Kidney tubule cell (primary cell): Measurements from ENCODE around the gene SEPHS1.

Experiments used
- DNase-seq: peaks from one replicate; pipeline ENCODE4 v3.0.0-alpha.2; 2018; ENCODE audit warnings: low spot score

The SEPHS1 gene

GRCh38 chr10:13328126-13328525, 20.0 kb downstream of the SEPHS1 start:
- DNase-seq, result no peak

DNA sequence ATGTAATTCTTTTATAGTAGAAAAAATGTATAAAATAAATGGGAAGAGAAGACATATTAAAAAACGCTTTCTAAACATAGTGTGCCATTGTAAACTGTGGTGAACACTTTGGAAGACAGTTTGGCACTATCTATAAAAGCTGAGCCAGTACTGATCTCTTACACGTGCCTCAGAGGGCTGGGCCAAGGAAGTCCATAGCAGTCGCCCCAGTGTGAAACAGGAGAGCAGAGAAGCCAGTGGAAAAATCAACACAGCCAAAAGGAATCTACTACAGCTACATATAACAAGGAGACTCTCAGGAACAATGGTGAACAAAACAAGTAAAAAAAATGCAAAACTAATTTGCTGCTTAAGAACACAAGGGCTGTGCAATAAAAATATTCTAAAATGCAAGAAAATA, 20.6 kb downstream of the SEPHS1 start:
- no peak for DNase-seq

DNA sequence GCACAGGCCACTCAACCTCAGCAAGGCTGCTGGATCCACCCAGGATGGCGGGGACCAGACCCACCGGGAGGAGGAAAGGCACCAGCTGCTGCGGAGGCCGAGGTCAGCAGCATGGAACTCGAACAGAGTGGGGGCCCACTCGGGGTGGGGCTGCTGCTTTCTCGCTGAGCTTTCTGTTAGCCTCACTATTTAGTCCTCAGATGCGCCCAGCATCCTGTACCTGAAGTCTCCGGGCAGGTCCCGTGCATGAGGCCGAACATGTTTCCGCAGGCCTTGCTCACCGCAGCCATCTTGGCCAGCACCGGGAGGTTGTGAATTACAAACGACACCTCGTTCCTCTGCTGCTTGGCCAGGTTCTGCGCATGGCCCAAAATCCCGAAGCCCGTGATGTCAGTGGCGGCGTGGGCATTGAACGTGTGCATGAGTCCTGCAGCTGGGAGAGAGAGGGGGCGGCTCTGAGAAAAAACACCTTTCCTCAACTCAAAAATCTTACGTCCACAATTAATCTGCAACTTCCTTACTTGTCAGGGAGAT, 25.4 kb downstream of the SEPHS1 start:
- DNase-seq, result no peak

- no peak for DNase-seq
Observed at GRCh38 chr10:13321576-13321975, 26.5 kb downstream of the SEPHS1 start.

DNA sequence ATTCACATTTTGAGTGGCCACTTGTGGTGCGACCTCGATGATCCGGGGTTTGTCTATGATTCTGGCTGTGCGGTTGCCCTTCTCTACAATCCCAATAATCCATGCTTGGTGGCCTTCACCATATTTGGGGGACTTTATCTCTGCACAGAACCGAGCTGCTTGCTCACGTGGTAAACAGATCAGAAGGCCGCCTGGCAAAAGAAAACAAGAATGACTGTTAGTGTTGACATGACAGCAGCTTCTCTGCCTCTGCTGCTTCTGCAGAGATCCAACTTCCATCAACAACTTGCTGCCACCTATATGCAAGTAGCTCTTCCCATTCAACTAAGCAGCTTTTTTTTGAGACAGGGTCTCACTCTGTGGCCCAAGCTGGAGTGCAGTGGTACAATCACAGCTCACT, 28.9 kb downstream of the SEPHS1 start:
- DNase-seq, result no peak

GRCh38 chr10:13317474-13317873, 30.6 kb downstream of the SEPHS1 start:
- no peak for DNase-seq

GRCh38 chr10:13316635-13317311, 31.3 kb downstream of the SEPHS1 start:
- no peak for DNase-seq

DNA sequence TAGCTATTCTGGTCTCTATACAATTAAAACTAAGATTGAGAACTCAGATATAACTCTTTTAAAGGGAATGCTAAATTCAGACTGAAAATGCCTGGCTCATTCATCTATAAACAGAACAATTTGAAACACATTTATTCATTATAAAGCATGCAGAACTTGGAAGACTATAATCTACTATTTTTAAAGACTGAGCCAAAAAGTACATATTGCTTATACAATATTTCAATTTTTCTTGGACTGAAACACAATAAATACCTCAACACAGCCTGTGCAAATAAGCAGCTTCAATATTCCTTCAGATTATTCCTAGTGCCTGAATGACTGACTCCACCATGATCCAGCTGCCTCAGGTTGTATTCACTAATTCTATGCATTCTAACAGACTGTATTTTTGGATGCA, 32.7 kb downstream of the SEPHS1 start:
- DNase-seq, result no peak

DNA sequence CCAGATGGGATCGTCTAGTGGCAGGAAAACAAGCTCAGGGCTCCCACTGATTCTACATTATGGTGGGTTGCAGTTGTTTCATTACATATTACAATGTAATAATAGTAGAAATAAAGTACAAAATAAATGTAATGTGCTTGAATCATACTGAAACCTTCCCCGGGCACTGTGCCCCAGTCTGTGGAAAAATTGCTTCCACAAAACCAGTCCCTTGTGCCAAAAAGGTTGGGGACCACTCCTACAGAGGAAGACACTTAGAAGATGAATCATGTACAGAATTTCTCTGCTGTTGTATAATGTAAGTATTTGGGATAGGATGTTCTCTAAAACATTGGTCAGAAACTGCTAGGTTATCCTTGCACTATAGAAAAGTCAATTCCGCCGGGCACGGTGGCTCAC, 36.9 kb downstream of the SEPHS1 start:
- DNase-seq, result no peak

GRCh38 chr10:13310518-13311176, 37.4 kb downstream of the SEPHS1 start:
- DNase-seq, result peak; percentile 53

DNA sequence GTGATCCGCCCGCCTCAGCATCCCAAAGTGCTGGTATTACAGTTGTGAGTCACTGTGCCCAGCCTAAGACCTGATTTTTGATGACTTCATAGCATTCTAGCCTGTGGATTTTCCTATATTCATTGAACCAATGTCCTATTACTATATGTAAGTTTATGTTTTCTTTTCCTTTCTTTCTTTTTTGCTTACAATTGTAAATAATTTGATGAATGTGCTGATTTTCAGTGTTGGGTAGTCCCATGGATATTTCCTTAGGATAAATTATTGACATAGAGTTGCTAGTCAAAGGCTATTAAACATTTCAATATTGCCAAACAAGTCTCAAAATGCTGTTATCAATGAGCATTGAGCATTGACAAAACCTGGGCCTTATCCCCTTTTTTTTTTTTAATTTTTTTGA, 38.3 kb downstream of the SEPHS1 start:
- DNase-seq, result no peak

- no peak for DNase-seq
Observed at GRCh38 chr10:13308096-13308495, 40.0 kb downstream of the SEPHS1 start.

DNA sequence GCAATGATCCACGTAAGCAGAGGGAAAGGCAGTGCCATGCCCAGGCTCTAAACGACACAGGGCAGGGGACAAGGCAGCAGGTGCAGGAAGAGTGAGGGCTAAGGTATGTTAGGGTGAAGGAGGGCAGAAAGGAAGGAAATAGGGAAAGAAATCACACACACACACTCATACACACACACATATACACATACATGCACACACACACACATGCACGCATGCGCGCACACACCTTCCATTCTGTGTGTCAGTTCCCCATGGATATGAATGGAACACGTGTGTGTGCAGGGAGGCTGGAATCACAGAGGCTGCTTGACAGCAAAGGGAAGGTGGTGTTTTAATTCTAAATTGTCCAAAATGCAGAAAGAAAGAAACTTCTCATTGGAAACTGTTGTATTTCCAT, 42.0 kb downstream of the SEPHS1 start:
- no peak for DNase-seq

- DNase-seq, result no peak
Observed at GRCh38 chr10:13302821-13303555, 45.1 kb downstream of the SEPHS1 start.

- DNase-seq, result peak; percentile 87
Observed at GRCh38 chr10:13299437-13300287, 48.4 kb downstream of the SEPHS1 start, which contains the start of gene PHYH. Gene PHYH (minus strand): TSS chr10:13300064. CDS start chr10:13300042, 22 bp downstream.

DNA sequence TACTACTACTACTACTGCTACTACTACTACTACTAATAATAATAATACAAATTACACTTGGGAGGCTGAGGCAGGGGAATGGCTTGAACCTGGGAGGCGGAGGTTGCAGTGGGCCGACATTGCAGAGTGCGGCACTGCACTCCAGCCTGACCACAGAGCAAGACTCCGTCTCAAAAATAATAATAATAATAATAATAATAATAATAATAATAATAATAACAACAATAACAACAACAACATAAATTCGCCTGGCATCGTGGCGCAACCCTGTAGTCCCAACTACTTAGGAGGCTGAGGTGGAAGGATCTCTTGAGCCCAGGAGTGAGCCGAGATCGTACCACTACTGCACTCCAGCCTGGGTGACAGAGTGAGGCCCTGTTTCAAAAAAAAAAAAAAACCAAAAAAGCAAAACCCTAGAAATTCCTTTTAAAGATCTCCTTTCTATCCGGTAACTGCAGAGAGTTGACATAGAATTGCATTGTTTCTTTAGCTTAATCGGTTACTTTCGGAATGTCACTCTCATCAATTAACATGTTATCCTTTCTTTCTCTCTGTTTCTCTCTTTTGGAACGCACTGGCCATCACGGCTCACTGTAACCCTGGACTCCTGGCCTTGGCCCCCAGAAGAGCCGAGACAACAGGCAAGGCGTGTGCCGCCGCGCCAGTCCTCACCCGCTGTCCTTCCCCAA, 49.2 kb downstream of the SEPHS1 start:
- no peak for DNase-seq

GRCh38 chr10:13296476-13296875, 51.6 kb downstream of the SEPHS1 start:
- DNase-seq, result peak; percentile 46

GRCh38 chr10:13294784-13295183, 53.3 kb downstream of the SEPHS1 start:
- DNase-seq, result no peak

DNA sequence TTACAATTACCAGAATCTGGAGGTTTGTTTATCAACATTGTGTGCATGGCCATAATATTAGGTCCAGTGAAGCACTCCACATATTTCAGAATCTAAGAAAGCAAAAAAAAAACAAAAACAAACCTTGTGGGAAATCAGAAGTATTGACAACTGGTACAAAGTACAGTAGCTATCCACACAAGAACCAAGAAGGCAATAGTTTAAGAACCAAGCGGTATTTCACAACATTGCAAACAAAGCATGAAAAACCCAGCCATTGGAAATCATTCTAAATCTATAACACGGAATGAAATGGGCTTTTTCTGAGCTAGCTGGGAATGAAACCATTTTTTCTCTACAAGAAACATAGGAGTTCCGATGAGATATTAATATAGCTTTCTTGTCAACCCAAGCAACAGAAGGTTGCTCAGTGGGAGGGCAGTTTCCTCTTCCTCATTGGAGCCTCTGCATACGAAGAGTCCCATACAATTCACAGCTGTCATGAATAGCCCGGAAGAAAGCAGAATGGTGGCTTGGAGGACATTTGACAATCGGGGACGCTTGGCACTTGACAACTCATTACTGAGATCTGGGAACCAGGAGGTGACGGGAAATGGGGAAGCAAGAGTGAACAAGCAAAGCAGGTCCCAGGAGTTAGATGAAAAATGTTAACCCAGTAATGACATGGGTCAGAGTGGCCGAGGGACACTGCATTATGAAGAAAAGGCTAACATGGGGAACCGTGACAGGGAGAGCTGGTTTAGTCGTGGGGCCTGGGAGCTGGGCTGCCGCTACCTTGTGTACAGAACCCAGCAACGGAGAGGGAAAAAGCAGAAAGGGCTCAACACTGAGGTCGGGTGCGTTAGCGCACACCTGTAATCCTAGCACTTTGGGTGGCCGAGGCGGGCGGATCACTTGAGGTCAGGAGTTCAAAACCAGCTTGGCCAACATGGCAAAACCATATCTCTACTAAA, 56.0 kb downstream of the SEPHS1 start:
- DNase-seq, result no peak

- no peak for DNase-seq
Observed at GRCh38 chr10:13291061-13291460, 57.0 kb downstream of the SEPHS1 start.
